GM18511 (cell line): ENCODE data around the gene MOGAT1.
"Not testable (repeated sequence)": the region's sequence is repeated elsewhere in the genome, so short reads cannot be mapped to it uniquely, and the experiment has no call there.

Experiments
- ATAC-seq: cut with Tn5 transposase; IDR thresholded peaks from one replicate; pipeline ENCODE4 v1.9.1; 2021; ENCODE audit warnings: mild to moderate bottlenecking, moderate library complexity; ENCODE audit not compliant: unreplicated experiment

Gene MOGAT1

GRCh38 chr2:222709191-222709891 lies 37.9 kb downstream of the MOGAT1 start:
- peak; percentile 70 for ATAC-seq

- ATAC-seq: no peak
Observed at GRCh38 chr2:222710736-222711135, 39.3 kb downstream of the MOGAT1 start.

- ATAC-seq: no peak
Observed at GRCh38 chr2:222711315-222711940, 40.0 kb downstream of the MOGAT1 start.

- ATAC-seq: no peak
Observed at GRCh38 chr2:222713002-222713401, 41.5 kb downstream of the MOGAT1 start.

GRCh38 chr2:222714361-222715241 lies 43.1 kb downstream of the MOGAT1 start:
- no peak for ATAC-seq

GRCh38 chr2:222715742-222716141 lies 44.3 kb downstream of the MOGAT1 start:
- peak; percentile 70 for ATAC-seq

- not testable (repeated sequence) for ATAC-seq
Observed at GRCh38 chr2:222719787-222720186, 48.3 kb downstream of the MOGAT1 start.

- not testable (repeated sequence) for ATAC-seq
Observed at GRCh38 chr2:222721597-222721996, 50.1 kb downstream of the MOGAT1 start.

GRCh38 chr2:222722327-222722946 lies 51.0 kb downstream of the MOGAT1 start:
- ATAC-seq: peak; percentile 99

- no peak for ATAC-seq
Observed at GRCh38 chr2:222724208-222724607, 52.8 kb downstream of the MOGAT1 start.

GRCh38 chr2:222728621-222729020 lies 57.2 kb downstream of the MOGAT1 start:
- no peak for ATAC-seq

GRCh38 chr2:222730366-222730999 lies 59.0 kb downstream of the MOGAT1 start:
- peak; percentile 55 for ATAC-seq

GRCh38 chr2:222731201-222731621 lies 59.8 kb downstream of the MOGAT1 start:
- ATAC-seq: no peak

GRCh38 chr2:222732489-222733178 lies 61.2 kb downstream of the MOGAT1 start:
- ATAC-seq: no peak

- ATAC-seq: no peak
Observed at GRCh38 chr2:222733470-222733845, 62.0 kb downstream of the MOGAT1 start.

- ATAC-seq: no peak
Observed at GRCh38 chr2:222733846-222734702, 62.6 kb downstream of the MOGAT1 start.

- ATAC-seq: peak; percentile 78
Observed at GRCh38 chr2:222734703-222735014, 63.2 kb downstream of the MOGAT1 start.

GRCh38 chr2:222736301-222736700 lies 64.8 kb downstream of the MOGAT1 start:
- ATAC-seq: no peak

GRCh38 chr2:222736924-222737323 lies 65.5 kb downstream of the MOGAT1 start:
- ATAC-seq: no peak
